ENCODE results near the gene ORC4.

The ORC4 gene

GRCh38 chr2:148020111-148021058 is at the start of gene ORC4:
ORC4 (minus strand) TSS chr2:148020737; CDS start chr2:147975958, 44,779 bp downstream.
- FAIRE-seq: peak; percentile 76

GRCh38 chr2:148067801-148068200 is 47.3 kb upstream of the ORC4 start:
- FAIRE-seq: no peak

- FAIRE-seq: no peak
Observed at GRCh38 chr2:148065936-148066335, 45.4 kb upstream of the ORC4 start.

GRCh38 chr2:148063633-148064032 is 43.1 kb upstream of the ORC4 start:
- no peak for FAIRE-seq

GRCh38 chr2:148058641-148059040 is 38.1 kb upstream of the ORC4 start:
- FAIRE-seq: peak; percentile 51

GRCh38 chr2:148052687-148053086 is 32.1 kb upstream of the ORC4 start:
- FAIRE-seq: no peak

GRCh38 chr2:148049284-148049683 is 28.7 kb upstream of the ORC4 start:
- FAIRE-seq: no peak

- FAIRE-seq: no peak
Observed at GRCh38 chr2:148048475-148049221, 28.1 kb upstream of the ORC4 start.

GRCh38 chr2:148046802-148047201 is 26.3 kb upstream of the ORC4 start:
- FAIRE-seq: no peak

GRCh38 chr2:148044322-148044721 is 23.8 kb upstream of the ORC4 start:
- FAIRE-seq: no peak

GRCh38 chr2:148042219-148042618 is 21.7 kb upstream of the ORC4 start:
- FAIRE-seq: no peak

- FAIRE-seq: no peak
Observed at GRCh38 chr2:148039783-148040182, 19.2 kb upstream of the ORC4 start.

- no peak for FAIRE-seq
Observed at GRCh38 chr2:148032215-148032614, 11.7 kb upstream of the ORC4 start.

GRCh38 chr2:148031152-148031551 is 10.6 kb upstream of the ORC4 start:
- FAIRE-seq: peak; percentile 77

- no peak for FAIRE-seq
Observed at GRCh38 chr2:148028781-148029180, 8.2 kb upstream of the ORC4 start.

GRCh38 chr2:148027822-148028221 is 7.3 kb upstream of the ORC4 start:
- FAIRE-seq: peak; percentile 96

GRCh38 chr2:148026573-148026972 is 6.0 kb upstream of the ORC4 start:
- FAIRE-seq: no peak

- FAIRE-seq: no peak
Observed at GRCh38 chr2:148023861-148024260, 3.3 kb upstream of the ORC4 start.

- FAIRE-seq: no peak
Observed at GRCh38 chr2:148022882-148023281, 2.3 kb upstream of the ORC4 start.

GRCh38 chr2:148022351-148022750 is 1.8 kb upstream of the ORC4 start:
- no peak for FAIRE-seq

GRCh38 chr2:148021886-148022285 is 1.3 kb upstream of the ORC4 start:
- no peak for FAIRE-seq

- FAIRE-seq: no peak
Observed at GRCh38 chr2:148021059-148021861, 723 bp upstream of the ORC4 start, which contains the start of gene MBD5. MBD5 (plus strand) TSS chr2:148021091.

- FAIRE-seq: peak; percentile 85
Observed at GRCh38 chr2:148014616-148015015, 5.9 kb downstream of the ORC4 start.

Data from islet of Langerhans (tissue), 1 donor.